GM18951 (cell line): ENCODE measurements around the gene SCRN2.

ENCODE experiments used
- POLR2A ChIP-seq: IDR thresholded peaks from 4 replicates; pipeline ENCODE4 v1.6.1; 2011; ENCODE audit warnings: mild to moderate bottlenecking; ENCODE audit not compliant: insufficient read length, insufficient read depth; ENCODE audit errors: extremely low read depth
- in situ Hi-C: fragments of 300-500 bp; cut with MboI; formaldehyde crosslinking; loops from one replicate; pipeline ENCODE4 v1.12.0; 2022; ENCODE audit warnings: low sequenced_read_pairs, mixed read lengths, inconsistent platforms; ENCODE audit not compliant: unreplicated experiment

Gene SCRN2

GRCh38 chr17:47845716-47846075, 4.6 kb upstream of the SCRN2 start:
- in situ Hi-C loops = no loop called here
- TF ChIP-seq POLR2A = no peak

- in situ Hi-C loops = loop anchor here (5.0 kb wide), 1 partner anchor 47 kb away; no protein-coding TSS in a partner anchor
- no peak for TF ChIP-seq POLR2A
These were observed 4.0 kb upstream of the SCRN2 start for GRCh38 chr17:47844814-47845715.

- in situ Hi-C loops = loop anchor here (5.0 kb wide), 1 partner anchor 48 kb away; no protein-coding TSS in a partner anchor
- TF ChIP-seq POLR2A = no peak
These were observed 3.2 kb upstream of the SCRN2 start for GRCh38 chr17:47844227-47844626.

GRCh38 chr17:47843391-47843730, 2.3 kb upstream of the SCRN2 start:
- no peak for TF ChIP-seq POLR2A
- in situ Hi-C loops = loop anchor here (5.0 kb wide), 1 partner anchor 49 kb away; no protein-coding TSS in a partner anchor

- in situ Hi-C loops = loop anchor here (5.0 kb wide), 1 partner anchor 51 kb away; no protein-coding TSS in a partner anchor
- no peak for TF ChIP-seq POLR2A
These were observed 617 bp upstream of the SCRN2 start for GRCh38 chr17:47841488-47842291.

- no peak for TF ChIP-seq POLR2A
- in situ Hi-C loops = loop anchor here (5.0 kb wide), 1 partner anchor 52 kb away; no protein-coding TSS in a partner anchor
These were observed 902 bp downstream of the SCRN2 start for GRCh38 chr17:47840001-47840741.

- no peak for TF ChIP-seq POLR2A
- in situ Hi-C loops = no loop called here
These were observed 2.0 kb downstream of the SCRN2 start for GRCh38 chr17:47839071-47839470.

- TF ChIP-seq POLR2A = no peak
- in situ Hi-C loops = no loop called here
These were observed 2.4 kb downstream of the SCRN2 start for GRCh38 chr17:47838636-47839035.

- in situ Hi-C loops = no loop called here
- no peak for TF ChIP-seq POLR2A
These were observed 3.6 kb downstream of the SCRN2 start for GRCh38 chr17:47837401-47838039.

GRCh38 chr17:47836601-47837000, 4.5 kb downstream of the SCRN2 start:
- TF ChIP-seq POLR2A = no peak
- in situ Hi-C loops = no loop called here

- in situ Hi-C loops = no loop called here
- no peak for TF ChIP-seq POLR2A
These were observed 6.3 kb downstream of the SCRN2 start for GRCh38 chr17:47834756-47835155.

- no peak for TF ChIP-seq POLR2A
- in situ Hi-C loops = no loop called here
These were observed 9.1 kb downstream of the SCRN2 start for GRCh38 chr17:47831934-47832327.
